HG03045 (cell line): ENCODE results near the gene PRDM12.
"Not testable (repeated sequence)": the region's sequence is repeated elsewhere in the genome, so short reads cannot be mapped to it uniquely, and the experiment has no call there.

Experiments
- ATAC-seq: cut with Tn5 transposase; IDR thresholded peaks from one replicate; pipeline ENCODE4 v1.9.1; 2021; ENCODE audit warnings: mild to moderate bottlenecking, moderate library complexity; ENCODE audit not compliant: unreplicated experiment

Gene PRDM12

DNA sequence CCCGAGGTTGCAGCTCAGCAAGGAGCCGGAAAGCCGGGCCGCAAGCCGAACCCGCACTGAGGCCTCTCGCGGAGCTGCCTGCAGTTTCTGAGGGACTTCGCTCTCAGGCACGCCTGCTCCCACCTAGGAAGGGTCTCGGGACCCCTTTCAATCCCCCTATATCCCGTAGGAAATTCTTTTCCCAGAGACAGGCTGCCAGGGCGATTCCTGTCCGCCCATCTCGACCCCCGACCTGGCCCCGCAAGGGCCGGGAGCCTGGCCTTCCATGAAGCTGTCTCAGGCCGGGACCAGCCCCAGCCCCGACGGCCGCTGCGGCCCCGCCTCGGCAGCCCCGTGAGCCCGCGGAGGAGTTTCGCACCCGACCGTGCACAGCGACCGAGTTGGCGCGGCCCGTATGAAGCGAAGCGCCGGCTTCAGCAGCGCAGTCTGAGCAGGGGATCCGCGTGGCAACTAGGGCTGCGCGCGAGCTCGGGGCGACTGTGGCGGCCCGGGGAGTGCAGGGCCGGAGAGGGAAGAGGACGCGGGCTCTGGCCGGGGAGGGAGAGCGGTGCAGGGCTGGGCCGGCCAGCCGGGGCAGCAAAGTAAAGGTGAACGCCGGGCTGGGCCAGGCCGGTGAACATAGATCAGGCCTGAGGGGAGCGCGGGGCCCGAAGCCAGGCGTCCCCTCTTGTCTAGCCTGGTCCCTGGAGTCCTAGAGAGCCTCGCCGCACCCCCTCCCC is 977 bp upstream of the PRDM12 start:
- ATAC-seq = no peak

DNA sequence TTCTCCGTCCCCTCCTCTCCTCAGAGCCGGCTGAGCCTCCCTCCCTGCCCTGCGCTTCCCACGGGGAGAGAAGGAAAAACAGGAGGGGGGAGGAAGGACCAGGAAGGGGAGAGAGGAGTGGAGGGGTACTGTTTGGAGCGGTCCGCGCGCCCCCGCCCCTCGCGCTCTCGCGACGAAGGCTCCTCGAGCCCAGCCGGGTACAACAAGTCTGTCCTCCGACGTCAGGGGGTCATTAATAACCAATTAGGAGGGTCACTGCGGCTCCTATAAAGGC is 480 bp upstream of the PRDM12 start:
- no peak for ATAC-seq

DNA sequence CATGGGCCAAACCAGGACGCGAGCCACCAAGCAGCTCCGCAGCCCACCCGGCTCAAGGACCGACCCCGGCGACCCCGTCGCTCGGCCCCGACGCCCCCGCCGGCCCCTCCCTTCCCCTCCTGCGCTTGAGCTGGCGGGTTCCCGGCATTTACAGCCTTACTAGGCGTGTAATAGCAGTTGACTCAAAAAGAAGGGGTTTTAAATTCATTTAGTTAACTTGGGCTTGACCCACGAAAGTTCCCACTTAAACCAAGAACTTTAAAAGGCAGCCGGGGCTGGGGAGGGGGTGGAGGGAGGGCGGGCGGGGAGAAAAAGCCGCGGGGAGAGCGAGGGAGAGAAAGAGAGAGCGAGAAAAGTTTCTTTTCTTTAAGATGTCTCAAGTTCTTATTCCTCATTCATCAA is 636 bp downstream of the PRDM12 start:
- ATAC-seq = no peak

DNA sequence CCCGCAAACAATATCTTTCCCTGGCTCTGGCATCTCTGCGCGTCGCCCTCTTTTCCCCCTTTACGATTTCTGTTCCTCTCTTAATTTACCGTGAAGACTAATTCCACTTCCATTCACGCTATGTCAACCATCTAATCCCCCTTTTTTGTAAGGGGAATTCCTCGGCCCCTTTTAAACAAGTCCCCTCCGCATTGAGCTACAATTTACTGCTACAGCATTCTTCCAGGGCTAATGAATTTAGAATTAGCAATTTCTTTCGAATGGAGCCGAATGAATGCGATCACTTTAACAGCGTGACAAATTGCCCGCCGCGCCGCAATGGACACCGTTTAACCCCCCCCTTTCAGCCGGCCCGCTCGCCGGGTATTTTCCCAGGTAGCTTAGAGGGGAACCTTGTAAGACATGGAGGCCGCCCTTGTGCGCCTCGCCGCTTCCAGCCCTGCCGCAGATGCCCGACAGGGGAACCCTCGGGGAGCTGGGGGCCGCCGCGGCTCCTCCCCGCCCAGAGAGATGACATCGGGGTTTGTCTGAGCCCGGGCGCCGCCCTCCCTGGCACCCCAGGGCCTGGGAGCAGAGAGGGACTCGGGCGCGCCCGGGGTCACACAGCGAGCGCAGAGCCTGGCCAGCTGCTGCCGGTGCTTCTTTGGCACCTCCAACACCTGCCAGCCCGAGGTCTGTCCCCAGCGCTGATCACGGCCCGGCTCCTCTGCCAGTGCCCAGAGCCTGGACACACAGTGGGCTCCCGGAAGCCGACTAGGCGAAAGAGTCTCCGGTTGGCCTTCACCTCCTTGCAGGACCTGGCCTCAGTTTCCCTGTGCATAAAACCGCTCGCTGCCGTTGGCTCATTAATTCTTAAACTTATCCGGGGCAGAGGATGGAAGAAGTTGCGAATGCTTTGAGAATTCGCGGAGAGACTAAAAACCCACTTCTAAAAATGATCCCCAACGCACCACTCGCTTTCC is 1.3 kb downstream of the PRDM12 start:
- no peak for ATAC-seq

DNA sequence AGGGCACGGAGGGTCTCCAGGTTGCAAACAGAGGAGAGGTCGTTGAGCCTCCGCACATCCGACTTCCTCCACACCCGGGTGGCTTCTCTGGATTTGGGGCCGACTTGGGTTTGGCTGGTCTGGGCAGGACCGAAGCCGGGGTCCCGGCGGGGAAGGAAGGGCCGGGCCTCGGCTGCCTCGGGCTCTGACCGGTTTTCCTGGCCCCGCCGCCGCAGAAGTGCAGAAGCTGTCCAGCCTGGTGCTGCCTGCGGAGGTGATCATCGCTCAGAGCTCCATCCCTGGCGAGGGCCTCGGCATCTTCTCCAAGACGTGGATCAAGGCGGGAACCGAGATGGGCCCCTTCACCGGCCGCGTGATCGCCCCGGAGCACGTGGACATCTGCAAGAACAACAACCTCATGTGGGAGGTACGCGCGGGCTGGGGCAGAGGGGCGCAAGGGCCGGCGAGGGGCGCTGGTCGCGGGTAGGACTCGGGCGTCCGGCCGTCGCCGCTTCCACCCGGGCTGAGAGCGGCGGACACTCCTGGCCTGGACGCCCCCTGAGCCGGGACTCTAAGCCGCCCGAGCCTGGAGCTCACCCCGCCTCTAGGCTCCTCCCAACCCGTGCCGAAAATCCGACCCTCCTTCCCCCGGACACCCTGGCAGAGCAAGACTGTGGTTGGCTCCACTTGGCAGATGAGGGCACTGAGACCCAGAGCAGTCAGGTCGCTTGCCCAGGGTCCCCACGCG is 2.2 kb downstream of the PRDM12 start:
- ATAC-seq = no peak

DNA sequence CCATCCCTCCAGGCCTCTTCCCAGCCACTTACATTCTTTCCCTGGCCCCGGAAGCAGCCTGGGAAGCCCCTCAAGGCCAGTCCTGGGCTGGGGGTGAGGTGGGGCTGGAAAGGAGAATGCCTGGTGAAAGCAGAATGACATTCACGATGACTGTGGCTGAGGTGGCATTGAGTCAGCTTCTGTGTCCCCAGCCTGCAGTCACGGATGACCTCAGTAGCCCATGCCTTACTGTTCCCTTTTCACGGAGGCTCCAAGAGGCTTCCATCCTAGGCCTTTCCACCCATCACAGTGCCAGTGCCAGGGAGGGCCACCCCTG is 2.7 kb downstream of the PRDM12 start:
- ATAC-seq = no peak

DNA sequence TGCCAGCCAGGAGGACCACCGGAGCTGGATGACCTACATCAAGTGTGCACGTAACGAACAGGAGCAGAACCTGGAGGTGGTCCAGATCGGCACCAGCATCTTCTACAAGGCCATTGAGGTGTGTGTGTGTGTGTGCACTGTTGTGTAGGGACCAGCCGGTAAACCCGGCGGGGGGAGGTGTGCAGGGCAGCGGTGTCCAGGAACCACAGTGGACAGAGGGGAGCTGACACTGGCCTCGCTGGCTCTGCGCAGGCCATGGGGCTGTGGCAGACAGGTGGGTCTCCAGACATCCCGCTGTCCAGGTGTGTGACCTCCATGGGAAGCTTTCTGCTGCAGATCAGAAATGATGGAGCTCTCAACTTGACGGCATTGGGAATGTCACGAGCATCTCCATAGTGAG is 3.8 kb downstream of the PRDM12 start:
- ATAC-seq = no peak

DNA sequence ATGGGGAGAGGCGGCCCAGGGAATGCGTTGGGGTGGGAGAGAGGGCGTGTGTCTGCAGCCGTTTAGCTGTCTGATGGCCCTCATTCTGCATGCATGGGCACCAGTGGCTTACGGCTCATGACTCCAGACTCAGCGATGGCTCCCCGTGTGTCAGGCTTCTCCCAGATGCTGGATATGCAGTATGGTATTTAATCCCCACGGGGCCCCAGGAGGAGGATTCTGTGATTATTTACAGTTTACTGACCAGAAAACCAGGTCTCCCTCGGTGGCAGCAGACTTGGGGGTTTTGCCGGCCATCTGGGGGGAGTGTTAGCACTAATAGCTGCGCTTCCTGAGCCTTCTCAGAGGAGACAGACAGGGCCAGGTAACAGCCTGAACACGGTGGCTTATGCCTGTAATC is 4.3 kb downstream of the PRDM12 start:
- no peak for ATAC-seq

DNA sequence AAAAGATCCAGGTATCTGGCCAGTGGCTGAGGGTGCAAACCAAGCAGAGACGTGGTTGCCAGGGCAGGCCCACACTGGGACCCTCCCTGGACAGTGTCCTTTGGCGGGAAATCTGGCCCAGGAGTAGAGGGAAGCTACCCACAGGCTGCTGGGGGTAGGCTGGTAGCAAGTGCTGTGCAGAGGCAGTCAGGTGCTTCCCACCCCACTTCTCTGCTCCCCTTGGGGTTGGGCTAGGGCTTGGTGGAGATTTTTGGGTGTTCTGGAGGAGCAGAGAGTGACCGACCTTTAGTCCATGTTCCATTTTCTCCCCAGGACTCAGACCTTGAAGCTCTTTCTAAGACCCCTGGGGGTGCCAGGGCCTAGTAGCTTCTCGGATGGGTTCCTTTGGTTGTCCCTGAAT is 5.6 kb downstream of the PRDM12 start:
- no peak for ATAC-seq

DNA sequence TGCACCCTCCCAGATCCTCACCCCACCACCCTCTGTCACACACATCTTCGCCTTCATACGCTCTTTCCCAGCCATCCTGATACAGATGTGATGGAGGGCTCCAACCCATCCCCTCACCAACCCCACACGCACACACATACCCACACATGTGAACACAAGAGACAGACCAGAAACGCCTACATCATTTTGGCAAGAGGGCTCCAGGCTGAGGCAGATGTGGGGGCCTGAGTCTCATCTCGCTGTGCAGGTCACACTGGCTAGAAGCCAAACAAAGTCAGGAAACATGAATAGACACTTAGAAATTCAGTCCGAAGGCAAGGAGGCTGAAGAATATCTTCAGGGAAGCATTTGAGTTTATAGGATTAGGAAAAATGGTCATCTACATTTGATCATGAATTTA is 6.2 kb downstream of the PRDM12 start:
- ATAC-seq = no peak

DNA sequence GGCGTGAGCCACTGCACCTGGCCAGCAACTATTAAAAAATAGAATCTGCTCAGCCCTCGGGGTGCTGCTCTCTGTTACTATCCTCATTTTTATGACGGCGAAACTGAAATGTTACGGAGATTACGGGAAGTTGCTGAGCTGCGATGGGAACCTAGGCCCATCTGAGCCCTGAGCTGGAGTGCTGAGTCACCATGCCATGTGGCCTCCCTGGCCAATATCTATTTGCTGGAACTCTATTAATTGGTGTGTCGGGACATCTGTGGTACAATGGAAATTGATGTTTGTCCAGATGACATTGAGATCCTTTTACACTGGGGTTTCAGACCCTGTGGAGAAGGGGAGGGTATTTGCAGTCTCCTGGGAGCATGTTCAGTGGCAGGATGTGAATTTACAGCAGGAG is 8.1 kb downstream of the PRDM12 start:
- ATAC-seq = no peak

DNA sequence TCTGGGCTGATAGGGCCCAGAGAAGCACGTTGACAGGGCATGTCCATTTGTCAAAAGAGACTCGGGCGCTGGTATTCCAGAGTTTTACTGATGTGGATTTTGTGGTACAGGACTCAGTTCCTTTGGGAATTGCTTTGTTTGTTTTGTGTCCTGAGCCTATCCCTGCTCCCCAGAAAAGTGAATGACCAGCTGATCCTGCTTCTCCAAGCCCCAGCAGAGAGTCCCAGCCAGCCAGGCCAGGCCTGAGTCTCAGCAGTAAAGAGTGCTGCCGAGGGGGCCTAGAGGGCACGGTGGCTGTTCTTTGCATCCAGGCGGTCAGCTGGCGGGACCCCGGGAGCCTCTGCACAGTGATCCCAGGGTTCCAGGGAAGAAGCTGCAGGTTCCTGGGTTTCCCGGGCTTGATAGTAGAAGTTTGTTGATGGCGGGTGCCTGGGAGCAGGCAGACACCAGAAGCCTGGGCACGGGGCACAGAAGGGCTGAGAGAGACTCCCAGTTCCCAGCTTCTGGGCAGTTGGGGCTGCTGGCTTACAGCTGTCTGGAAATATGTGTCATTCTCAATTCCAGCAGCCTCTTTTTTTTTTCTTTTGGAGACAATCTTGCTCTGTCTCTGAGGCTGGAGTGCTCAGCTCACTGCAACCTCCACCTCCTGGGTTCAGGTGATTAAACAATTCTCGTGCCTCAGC is 8.7 kb downstream of the PRDM12 start:
- ATAC-seq = no peak

DNA sequence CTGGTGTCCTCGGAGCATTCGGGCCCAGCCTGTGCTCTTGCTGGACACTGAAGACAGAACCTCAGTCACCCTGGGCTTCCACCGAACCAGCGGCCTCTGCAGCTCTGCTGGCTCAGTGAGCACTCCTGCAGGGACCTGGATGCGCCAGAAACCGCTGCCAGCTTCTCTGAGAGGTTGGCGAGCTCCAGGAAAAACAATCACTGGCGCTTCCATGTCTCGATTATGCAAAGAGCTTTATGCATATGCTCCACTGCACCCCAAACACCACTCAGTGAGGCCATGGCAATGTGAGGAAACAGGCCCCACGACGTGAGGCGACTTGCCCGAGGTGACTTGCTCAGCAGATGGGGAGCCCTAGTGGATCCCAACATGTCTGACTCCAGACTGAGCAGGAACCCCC is 11.0 kb downstream of the PRDM12 start:
- no peak for ATAC-seq

DNA sequence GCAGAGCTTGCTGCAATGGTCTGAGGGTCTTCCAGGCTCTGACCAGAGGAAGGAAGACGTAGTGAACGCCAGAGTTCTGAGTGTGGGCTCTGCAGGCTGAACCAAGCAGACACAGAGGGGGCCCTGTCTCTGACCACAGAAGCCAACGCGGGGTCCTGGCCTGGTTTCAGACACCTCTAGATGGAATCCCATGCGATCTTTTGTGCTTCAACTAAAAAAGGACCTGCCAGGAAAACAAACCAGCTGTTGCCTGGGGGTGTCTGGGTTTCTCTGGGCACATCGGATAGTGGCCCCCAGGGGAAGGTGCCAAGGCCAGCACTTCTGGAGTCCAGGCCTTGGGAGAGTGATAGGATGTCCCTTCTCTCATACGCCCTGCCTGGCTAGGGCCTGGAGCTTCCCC is 12.9 kb downstream of the PRDM12 start:
- ATAC-seq = no peak

DNA sequence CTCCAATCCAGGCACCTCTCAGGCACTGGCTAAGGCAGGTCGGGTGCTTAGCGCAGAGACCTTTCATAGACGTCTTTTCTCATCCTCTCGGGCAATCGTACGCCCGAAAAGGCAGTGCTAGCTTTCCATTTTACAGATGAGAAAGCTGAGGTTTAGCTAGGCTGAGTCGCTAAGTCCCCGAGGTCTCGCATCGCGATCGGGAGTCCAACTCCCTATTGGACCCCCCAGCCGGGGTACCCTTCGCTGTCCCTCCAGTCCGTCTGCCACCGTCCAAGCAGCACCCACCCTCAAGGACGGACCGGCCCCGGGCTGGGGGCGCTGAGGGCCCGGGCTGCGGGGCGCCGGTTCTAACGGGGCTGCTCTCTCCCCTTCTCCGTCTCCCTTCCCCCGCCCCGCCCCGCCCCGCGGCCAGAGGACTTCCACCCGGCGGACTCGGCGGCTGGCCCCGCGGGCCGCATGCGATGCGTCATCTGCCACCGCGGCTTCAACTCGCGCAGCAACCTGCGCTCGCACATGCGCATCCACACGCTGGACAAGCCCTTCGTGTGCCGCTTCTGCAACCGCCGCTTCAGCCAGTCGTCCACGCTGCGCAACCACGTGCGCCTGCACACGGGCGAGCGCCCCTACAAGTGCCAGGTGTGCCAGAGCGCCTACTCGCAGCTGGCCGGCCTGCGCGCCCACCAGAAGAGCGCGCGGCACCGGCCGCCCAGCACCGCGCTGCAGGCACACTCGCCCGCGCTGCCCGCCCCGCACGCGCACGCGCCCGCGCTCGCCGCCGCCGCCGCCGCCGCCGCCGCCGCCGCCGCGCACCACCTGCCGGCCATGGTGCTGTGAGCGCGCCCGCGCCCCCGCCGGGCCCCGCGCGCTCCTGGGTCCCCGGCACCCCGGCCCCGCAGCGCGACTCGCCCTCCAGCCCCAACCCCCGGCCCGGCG is 16.7 kb downstream of the PRDM12 start:
- ATAC-seq = no peak

DNA sequence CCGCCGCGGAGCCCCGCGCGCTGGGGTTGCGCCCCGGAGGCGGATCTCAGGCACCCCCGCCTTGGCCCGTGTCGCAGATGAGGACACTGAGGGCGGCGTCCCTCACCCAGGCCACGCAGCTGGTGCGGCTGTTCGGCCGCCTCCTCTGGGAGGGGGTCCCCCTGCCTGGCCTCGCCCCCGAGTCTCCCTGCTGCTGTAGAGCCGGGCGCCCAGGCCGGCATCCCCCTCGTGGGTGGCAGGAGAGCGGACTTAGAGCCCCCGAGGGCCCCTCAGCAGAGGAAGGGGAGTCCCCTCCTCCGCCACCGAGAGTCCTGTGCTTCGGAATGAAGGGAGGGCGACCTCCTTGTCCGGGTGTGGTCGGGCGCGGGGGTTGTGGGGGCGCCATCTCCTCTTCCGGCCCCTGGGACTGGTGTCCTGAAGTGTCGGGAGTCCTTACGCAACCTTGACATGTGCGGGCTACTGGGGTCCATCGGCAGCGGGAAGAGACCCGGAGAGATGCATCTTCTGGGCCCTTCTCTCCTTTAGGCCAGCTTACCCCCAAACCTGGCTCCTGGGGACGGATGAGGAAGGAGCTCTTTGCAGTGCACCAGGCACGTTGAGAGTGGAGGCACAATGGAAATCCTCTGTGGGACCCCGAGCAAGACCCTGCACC is 17.5 kb downstream of the PRDM12 start:
- ATAC-seq = no peak

DNA sequence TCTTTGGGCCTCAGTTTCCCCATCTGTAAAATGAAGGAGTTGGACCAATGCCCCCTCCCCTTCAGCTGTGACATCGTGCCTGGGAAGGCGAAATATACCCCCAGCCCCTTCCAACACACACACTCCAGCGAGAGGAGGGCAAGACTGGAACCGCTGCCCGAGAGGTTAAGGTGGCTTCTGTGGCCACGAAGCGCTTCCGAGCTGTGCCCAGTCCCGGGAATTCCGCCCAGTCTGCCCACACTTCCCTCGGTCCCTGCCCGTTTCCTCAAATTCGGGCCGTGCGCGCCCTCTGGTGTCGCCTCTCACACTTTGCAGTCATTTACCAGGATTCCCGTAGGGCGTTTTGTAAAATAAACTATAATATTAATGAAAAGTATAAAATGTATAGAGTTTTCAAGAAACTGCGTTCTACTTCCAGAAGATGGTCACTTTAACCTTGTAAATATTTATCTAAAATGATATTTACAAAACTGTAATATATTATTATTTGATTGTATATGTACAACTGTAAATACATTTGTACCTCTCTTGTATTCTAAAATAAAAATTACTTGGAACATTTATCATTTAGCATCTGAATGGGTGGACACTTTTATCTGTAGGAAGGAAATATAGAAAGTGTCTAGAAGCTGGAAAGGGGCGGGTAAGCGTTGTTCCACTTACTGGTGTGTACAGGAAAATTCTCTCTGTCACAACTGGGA is 18.2 kb downstream of the PRDM12 start:
- ATAC-seq = no peak

DNA sequence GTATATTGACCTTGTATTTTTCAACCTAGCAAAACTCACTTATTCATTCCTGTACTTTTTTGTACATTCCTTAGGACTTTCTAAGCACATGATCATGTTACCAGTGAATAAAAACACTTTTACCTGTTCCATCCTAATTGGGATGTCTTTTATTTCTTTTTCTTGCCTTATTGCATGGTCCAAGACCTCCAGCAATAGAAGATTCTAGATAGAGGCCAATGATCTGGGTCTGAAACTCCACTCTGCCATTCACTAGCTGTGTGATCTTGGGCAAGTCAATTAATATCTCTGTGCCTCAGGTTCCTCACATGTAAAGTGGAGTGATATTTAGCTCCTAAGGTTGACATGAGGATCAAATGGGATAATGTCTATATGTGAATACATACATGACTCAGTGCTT is 20.7 kb downstream of the PRDM12 start:
- no peak for ATAC-seq

DNA sequence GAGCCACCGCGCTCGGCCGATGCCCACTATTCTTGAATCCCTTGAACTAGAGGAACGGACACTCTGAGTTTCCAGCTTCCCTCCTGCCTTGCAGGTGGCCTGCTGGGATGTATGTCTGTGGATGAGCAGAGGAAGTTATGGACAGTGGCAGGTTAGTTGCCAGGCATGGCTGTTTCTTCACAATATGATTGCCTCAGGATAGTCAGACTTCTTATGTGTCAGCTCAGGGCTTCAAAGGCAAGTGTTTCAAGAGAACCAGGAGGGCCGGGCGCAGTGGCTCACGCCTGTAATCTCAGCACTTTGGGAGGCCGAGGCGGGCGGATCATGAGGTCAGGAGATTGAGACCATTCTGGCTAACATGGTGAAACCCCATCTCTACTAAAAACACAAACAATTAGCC is 21.6 kb downstream of the PRDM12 start:
- ATAC-seq = not testable (repeated sequence)
